Brain pericyte (primary cell): ENCODE data around the gene PIGL.
A peak's percentile ranks its signal among the peaks of the same experiment; 100 is the strongest.

ENCODE experiments used
- DNase-seq: peaks from one replicate; pipeline ENCODE4 v3.0.0-alpha.2; 2012; ENCODE audit warnings: low read depth, low spot score

Gene PIGL

GRCh38 chr17:16352303-16352666 is 135.3 kb downstream of the PIGL start:
- no peak for DNase-seq

- DNase-seq = no peak
These were observed 135.8 kb downstream of the PIGL start for GRCh38 chr17:16352667-16353316.

- DNase-seq = no peak
These were observed 136.5 kb downstream of the PIGL start, which contains the start of gene CENPV for GRCh38 chr17:16353317-16354174. Gene CENPV (minus strand): TSS chr17:16353469. CDS start chr17:16353436, 33 bp downstream.

- no peak for DNase-seq
These were observed 137.6 kb downstream of the PIGL start for GRCh38 chr17:16354585-16354984.

GRCh38 chr17:16358394-16358793 is 141.4 kb downstream of the PIGL start:
- DNase-seq = no peak

- no peak for DNase-seq
These were observed 144.9 kb downstream of the PIGL start for GRCh38 chr17:16361874-16362273.

GRCh38 chr17:16363749-16364536 is 146.9 kb downstream of the PIGL start:
- no peak for DNase-seq

GRCh38 chr17:16364625-16365024 is 147.6 kb downstream of the PIGL start:
- no peak for DNase-seq

- DNase-seq = peak; percentile 48
These were observed 154.7 kb downstream of the PIGL start for GRCh38 chr17:16371742-16372141.

GRCh38 chr17:16374146-16374938 is 157.3 kb downstream of the PIGL start:
- no peak for DNase-seq
